DND-41 (cell line): ENCODE measurements around the gene GALNTL6.

Experiments used
- ATAC-seq: fragments of 200-7000 bp; cut with Tn5 transposase; 3 replicates; pipeline ENCODE4 v1.9.1; 2021; ENCODE audit warnings: low read depth; ENCODE audit not compliant: insufficient read depth
- DNase-seq: peaks from one replicate; pipeline ENCODE4 v3.0.0-alpha.2; 2020
- H2AFZ ChIP-seq: 2 replicates; pipeline ENCODE4 v1.6.0; 2012; ENCODE audit warnings: low read depth, low read length
- H3K27ac ChIP-seq: 2 replicates; pipeline ENCODE4 v1.5.1; 2012; ENCODE audit warnings: low read length, inconsistent platforms
- H3K27me3 ChIP-seq: fragments of 200-600 bp; sonication (generic); 2 replicates; pipeline ENCODE4 v1.6.0; 2012; ENCODE audit warnings: low read length, mild to moderate bottlenecking, inconsistent platforms; ENCODE audit not compliant: insufficient read depth, poor library complexity
- H3K36me3 ChIP-seq: 2 replicates; pipeline ENCODE4 v1.5.1; 2012; ENCODE audit warnings: low read length, inconsistent platforms; ENCODE audit not compliant: insufficient read depth
- H3K4me1 ChIP-seq: 2 replicates; pipeline ENCODE4 v1.5.1; 2012; ENCODE audit warnings: mild to moderate bottlenecking, low read length; ENCODE audit not compliant: insufficient read depth
- H3K4me2 ChIP-seq: 2 replicates; pipeline ENCODE4 v1.6.0; 2012; ENCODE audit warnings: mild to moderate bottlenecking, moderate library complexity, low read length, inconsistent platforms; ENCODE audit not compliant: insufficient read depth
- H3K4me3 ChIP-seq, 2 experiments: fragments of 200-600 bp in 1 of 2; shearing (Covaris generic) in 1 of 2; 2 replicates each; pipeline ENCODE4 v1.5.1; 2012 to 2016; ENCODE audit warnings: inconsistent platforms in 2 of 2, low read length in 2 of 2, mild to moderate bottlenecking in 2 of 2, low read depth in 1 of 2, moderate library complexity in 1 of 2
- H3K79me2 ChIP-seq: 2 replicates; pipeline ENCODE4 v1.6.0; 2012; ENCODE audit warnings: low read length, inconsistent platforms; ENCODE audit not compliant: insufficient read depth
- H3K9ac ChIP-seq: 2 replicates; pipeline ENCODE4 v1.6.0; 2012; ENCODE audit warnings: low read depth, mild to moderate bottlenecking, inconsistent platforms, low read length, moderate library complexity
- H3K9me3 ChIP-seq: 2 replicates; pipeline ENCODE4 v1.5.1; 2012; ENCODE audit warnings: low read length, moderate library complexity, mild to moderate bottlenecking, inconsistent platforms; ENCODE audit not compliant: insufficient read depth, severe bottlenecking
- H4K20me1 ChIP-seq: 2 replicates; pipeline ENCODE4 v1.6.0; 2012; ENCODE audit warnings: low read length; ENCODE audit not compliant: insufficient read depth
- EZH2 ChIP-seq: IDR thresholded peaks from 3 replicates; pipeline ENCODE4 v1.6.1; 2012; ENCODE audit warnings: borderline replicate concordance, low read depth, mild to moderate bottlenecking, moderate library complexity, low read length, inconsistent platforms; ENCODE audit not compliant: severe bottlenecking
- TF ChIP-seq, protein P1 (sequence below): IDR thresholded peaks from 2 replicates; pipeline ENCODE4 v1.5.1; 2012; ENCODE audit warnings: borderline replicate concordance, low read length, moderate library complexity, mild to moderate bottlenecking; ENCODE audit not compliant: poor library complexity, severe bottlenecking; ENCODE audit errors: extremely low read depth

The GALNTL6 gene

DNA sequence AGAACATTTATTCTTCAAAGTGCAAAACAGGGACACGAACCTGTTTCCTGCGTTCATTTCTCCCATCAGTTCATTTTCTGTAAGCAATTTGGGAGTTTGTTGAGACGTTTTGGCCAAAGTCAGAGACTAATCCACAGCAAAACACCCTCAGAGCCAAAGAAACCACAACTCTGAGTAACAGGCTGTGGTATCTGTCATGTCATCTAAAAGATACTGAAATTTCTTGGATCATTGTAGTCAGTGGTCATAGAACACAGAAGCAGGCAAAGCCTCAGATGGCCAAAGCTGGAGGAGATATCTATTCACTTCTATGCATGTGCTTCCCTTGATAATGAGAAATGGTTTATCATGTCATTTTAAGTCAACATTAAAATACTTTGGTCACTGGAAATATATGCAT is 869.8 kb downstream of the GALNTL6 start:
- Histone ChIP-seq H3K9ac (no peak overlapping the region), H3K79me2 (no peaks in the 10 kb centered on the region), H2AFZ (no peak overlapping the region), H3K27ac (no peak overlapping the region), H3K36me3 (no peaks in the 10 kb centered on the region), H3K9me3 (no peaks in the 10 kb centered on the region), H3K27me3 (no peaks in the 10 kb centered on the region), H3K4me2 (no peak overlapping the region), H3K4me3 (no peak overlapping the region), H3K4me1 (no peaks in the 10 kb centered on the region), H4K20me1 (no peaks in the 10 kb centered on the region)
- ATAC-seq (no peak), DNase-seq (no peak)
- TF ChIP-seq EZH2: no peak

DNA sequence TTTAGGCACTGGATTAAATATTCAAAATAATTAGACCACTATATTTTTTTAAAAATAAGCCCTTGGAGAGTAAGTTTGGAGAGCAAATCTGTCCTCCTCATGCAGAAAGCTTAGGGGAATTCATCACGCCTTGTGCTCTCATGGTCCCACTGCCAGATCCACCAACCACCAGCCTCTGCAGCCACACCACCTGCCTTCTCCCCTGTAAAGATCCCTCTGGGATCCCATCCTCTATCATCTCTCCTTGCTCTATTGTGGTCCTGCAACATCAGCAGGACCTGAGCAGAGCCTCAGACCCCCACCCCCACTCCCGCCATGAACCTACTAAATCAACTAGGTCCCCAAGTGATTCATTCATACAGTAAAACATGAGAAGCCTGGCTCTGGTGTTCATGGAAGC is 872.8 kb downstream of the GALNTL6 start:
- ATAC-seq (no peak), DNase-seq (no peak)
- no peak overlapping the region for H3K27ac ChIP-seq
- no peaks in the 10 kb centered on the region for H3K27me3 ChIP-seq
- no peak overlapping the region for H2AFZ ChIP-seq
- no peaks in the 10 kb centered on the region for H3K36me3 ChIP-seq
- no peak overlapping the region for H3K9ac ChIP-seq
- no peaks in the 10 kb centered on the region for H4K20me1 ChIP-seq
- H3K4me2 ChIP-seq: no peak overlapping the region
- H3K79me2 ChIP-seq: no peaks in the 10 kb centered on the region
- H3K4me1 ChIP-seq: no peaks in the 10 kb centered on the region
- no peak overlapping the region for H3K4me3 ChIP-seq
- no peak for TF ChIP-seq EZH2
- TF ChIP-seq, protein P1, sequence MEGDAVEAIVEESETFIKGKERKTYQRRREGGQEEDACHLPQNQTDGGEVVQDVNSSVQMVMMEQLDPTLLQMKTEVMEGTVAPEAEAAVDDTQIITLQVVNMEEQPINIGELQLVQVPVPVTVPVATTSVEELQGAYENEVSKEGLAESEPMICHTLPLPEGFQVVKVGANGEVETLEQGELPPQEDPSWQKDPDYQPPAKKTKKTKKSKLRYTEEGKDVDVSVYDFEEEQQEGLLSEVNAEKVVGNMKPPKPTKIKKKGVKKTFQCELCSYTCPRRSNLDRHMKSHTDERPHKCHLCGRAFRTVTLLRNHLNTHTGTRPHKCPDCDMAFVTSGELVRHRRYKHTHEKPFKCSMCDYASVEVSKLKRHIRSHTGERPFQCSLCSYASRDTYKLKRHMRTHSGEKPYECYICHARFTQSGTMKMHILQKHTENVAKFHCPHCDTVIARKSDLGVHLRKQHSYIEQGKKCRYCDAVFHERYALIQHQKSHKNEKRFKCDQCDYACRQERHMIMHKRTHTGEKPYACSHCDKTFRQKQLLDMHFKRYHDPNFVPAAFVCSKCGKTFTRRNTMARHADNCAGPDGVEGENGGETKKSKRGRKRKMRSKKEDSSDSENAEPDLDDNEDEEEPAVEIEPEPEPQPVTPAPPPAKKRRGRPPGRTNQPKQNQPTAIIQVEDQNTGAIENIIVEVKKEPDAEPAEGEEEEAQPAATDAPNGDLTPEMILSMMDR: no peak
- no peaks in the 10 kb centered on the region for H3K9me3 ChIP-seq

DNA sequence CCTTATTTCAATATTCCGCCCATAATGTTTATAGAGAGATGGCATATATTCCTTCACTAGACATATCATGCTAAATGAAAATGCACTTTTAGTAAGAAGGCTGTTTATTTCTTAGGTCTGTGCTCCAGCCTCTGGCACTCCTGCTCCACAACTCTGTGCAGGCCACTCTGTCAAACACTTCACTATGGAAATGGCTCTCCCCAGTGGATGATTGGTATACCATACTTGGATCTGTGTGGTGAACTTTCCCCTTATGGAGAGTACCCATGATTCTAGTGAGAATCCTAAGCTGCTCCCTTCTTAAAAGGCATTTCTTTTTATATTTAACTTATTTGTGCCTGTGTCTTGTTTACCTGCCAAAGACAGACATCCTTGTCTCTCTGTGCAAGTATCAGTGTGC is 875.3 kb downstream of the GALNTL6 start:
- no peak overlapping the region for H3K4me2 ChIP-seq
- no peaks in the 10 kb centered on the region for H4K20me1 ChIP-seq
- H2AFZ ChIP-seq: no peak overlapping the region
- no peaks in the 10 kb centered on the region for H3K27me3 ChIP-seq
- no peaks in the 10 kb centered on the region for H3K36me3 ChIP-seq
- no peak overlapping the region for H3K4me3 ChIP-seq
- H3K27ac ChIP-seq: no peak overlapping the region
- no peak for DNase-seq
- peaks cover 4% of the 10 kb centered on the region for H3K9me3 ChIP-seq
- ATAC-seq: no peak
- no peak overlapping the region for H3K9ac ChIP-seq
- TF ChIP-seq, protein P1: no peak
- TF ChIP-seq EZH2: no peak
- no peaks in the 10 kb centered on the region for H3K4me1 ChIP-seq
- H3K79me2 ChIP-seq: no peaks in the 10 kb centered on the region

DNA sequence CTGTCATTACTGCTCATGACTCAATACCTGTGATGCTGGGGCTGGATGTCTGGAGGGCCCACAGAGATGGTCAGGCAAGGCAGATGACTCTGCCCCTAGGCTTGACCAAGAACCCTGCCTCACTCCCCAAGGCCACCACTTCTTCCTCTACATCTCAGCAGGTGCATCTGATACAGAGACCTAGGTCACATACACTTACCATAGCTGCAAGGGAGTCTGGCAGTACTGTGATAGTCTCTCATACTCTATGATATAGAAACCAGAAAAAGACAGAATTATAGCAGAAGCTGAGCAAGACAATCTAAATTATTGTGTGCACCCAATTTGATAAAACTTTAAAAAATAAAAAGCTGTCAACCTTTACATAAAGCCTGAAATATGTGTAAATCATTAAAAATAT is 878.3 kb downstream of the GALNTL6 start:
- Histone ChIP-seq H3K79me2 (no peaks in the 10 kb centered on the region), H3K36me3 (no peaks in the 10 kb centered on the region), H3K27ac (no peak overlapping the region), H3K9me3 (peaks cover 4% of the 10 kb centered on the region), H2AFZ (no peak overlapping the region), H3K4me2 (no peak overlapping the region), H3K9ac (no peak overlapping the region), H4K20me1 (no peaks in the 10 kb centered on the region), H3K4me1 (no peaks in the 10 kb centered on the region), H3K4me3 (no peak overlapping the region), H3K27me3 (no peaks in the 10 kb centered on the region)
- ATAC-seq (no peak), DNase-seq (no peak)
- TF ChIP-seq, protein P1: no peak
- TF ChIP-seq EZH2: no peak
